Ammon's horn (tissue), 1 donor: ENCODE measurements around the gene BUB1B.

Experiments
- DNase-seq: peaks from one replicate; pipeline ENCODE4 v3.0.0-alpha.2; 2016; ENCODE audit warnings: low spot score

Gene BUB1B

GRCh38 chr15:40241269-40242212, 80.7 kb downstream of the BUB1B start:
- DNase-seq: no peak

- DNase-seq: no peak
Observed at GRCh38 chr15:40242213-40242599, 81.3 kb downstream of the BUB1B start.

DNA sequence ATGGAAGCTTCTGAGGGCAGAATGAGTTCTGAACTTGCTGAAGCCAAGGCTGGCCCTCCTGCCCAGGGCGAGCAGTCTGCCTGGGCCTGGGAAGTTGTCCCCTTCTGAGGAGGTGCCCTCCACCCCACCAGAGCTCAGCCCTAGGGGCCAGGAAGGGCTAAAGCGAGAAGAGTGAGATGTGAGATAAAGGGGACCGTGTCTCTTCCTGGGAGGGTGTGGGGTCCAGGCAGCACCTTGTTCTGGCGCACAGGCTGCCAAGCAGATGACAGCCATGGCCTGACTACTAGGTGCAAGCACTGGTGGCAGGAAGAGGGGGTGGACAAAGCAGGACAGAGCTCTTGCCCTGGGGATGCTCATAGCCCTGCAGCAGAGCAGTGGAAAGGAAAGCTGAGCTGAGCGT, 81.7 kb downstream of the BUB1B start:
- no peak for DNase-seq

GRCh38 chr15:40243126-40243810, 82.4 kb downstream of the BUB1B start:
- no peak for DNase-seq

DNA sequence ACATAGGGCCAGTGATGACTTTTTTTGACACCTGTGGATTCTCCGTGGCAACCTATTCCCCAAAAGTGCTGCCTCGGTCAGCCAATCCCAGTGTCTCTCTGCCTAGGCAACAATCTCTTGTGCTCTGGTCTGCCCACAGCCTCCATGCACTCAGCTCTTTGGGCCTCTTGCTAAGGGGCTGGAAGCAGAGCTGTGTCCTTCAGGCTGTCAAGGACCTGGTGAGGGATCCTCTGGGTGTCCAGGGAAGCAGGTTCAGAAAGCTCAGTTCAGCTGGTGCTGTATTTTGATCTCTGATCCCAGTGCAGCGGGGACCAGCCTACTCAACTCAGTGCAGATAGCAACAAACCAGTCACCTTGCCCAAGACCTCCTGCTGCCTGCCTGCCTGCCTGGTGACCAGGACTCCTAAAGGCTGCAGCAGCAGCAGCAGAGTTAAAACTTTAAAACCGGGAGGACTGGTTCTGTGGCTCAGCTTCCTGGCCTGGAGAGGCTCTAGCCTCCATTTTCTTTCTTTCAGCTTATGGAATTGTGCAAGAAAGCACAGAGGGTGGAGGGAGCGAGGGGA, 84.2 kb downstream of the BUB1B start:
- no peak for DNase-seq

- DNase-seq: no peak
Observed at GRCh38 chr15:40245666-40246450, 85.0 kb downstream of the BUB1B start.

- no peak for DNase-seq
Observed at GRCh38 chr15:40246496-40247280, 85.8 kb downstream of the BUB1B start.

DNA sequence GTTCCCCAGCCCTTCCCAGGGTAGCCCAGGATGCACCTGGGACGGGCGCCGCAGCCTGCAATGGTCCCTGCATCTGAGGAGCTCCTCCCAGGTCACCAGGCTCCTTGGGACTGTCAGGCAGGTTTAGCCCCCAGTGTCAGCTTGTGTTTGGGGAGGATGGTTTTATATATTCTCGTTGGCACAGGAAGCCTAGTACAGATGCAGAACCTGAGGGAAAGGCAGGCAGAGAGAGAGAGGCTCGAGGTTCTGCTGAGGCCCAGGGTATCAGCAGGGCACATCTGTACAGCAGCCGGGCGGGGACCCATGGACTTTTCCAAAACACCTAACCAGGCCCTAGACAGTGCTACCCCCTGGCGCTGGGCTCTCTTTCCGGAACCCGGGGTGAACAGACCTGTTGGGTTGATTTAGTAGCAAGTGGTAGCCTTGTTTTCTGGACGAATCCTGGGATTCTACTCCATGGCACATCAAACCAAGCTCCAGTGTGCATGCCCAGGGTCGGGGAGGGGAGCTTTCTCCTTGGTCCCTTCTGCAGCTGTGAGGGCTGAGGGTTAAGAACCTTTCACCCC, 86.6 kb downstream of the BUB1B start:
- DNase-seq: no peak

- no peak for DNase-seq
Observed at GRCh38 chr15:40248006-40248783, 87.3 kb downstream of the BUB1B start.

- peak; percentile 44 for DNase-seq
Observed at GRCh38 chr15:40249477-40250303, 88.8 kb downstream of the BUB1B start.

- DNase-seq: no peak
Observed at GRCh38 chr15:40250304-40250656, 89.4 kb downstream of the BUB1B start.

GRCh38 chr15:40250771-40251483, 90.1 kb downstream of the BUB1B start:
- no peak for DNase-seq

DNA sequence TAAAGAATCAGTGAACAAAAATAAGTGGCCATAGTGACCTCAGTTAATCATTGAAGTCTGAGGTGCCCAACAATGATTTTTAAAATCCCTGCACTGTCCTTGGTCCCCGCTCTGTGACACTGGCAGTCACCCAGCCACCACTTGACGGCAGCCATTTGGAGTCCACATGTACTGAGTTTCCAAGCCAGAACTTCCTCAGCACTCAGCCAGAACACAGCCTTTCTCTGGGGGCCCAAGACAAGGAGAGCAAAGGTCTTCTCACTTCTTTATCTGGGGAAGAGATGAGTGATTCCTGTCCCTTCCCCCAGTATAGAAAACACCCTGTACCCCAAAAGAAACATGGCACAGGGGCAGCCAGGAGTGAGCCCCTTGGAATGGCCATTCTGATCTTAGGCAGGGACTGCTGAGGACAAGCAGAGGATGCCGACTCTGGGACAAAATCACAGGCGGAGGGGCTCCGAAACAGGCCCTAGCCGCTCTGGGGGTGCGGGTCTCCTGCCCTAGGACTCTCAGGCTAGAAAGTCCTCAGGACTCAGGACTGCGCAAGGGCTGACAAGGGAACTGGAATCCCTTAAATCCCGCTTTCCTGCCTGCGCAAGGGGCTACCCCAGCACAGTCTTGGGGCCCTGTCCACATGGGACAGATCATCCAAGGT, 90.7 kb downstream of the BUB1B start:
- no peak for DNase-seq

GRCh38 chr15:40252141-40252437, 91.2 kb downstream of the BUB1B start:
- no peak for DNase-seq

- DNase-seq: no peak
Observed at GRCh38 chr15:40252438-40253166, 91.7 kb downstream of the BUB1B start.

GRCh38 chr15:40253167-40253790, 92.4 kb downstream of the BUB1B start:
- DNase-seq: no peak

DNA sequence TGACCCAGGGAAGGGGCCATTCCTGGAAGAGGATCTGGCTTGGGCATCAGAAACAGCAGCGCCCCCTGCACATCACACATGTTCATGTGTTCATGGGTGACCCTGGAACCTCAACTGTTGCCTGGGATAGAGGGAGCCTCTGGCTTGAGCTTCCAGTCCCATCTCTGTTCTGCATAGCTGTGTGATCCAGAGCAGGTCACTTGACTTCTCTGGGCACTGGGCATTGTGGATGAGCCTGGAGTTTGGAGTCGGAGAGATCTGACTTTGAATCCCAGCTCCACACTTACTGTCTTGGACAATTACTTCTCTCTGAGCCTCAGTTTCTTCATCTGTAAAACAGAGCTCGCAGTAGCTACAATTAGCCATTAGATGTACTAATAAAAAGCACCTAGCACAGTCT, 93.6 kb downstream of the BUB1B start:
- DNase-seq: no peak
